DOHH2 (cell line): ENCODE results near the gene ETV4.

ENCODE experiments used
- CTCF ChIP-seq: fragments of 200-600 bp; sonication (generic); IDR thresholded peaks from one replicate; pipeline ENCODE4 v1.5.1; 2014; ENCODE audit warnings: antibody characterized with exemption, mild to moderate bottlenecking, low read depth, low read length; ENCODE audit not compliant: poor library complexity, severe bottlenecking
- EZH2phosphoT487 ChIP-seq: fragments of 200-600 bp; sonication (generic); IDR thresholded peaks from 2 replicates; pipeline ENCODE4 v1.6.1; 2017; ENCODE audit warnings: borderline replicate concordance, mild to moderate bottlenecking, antibody characterized with exemption, low read length, moderate library complexity, mixed read lengths

GRCh38 chr17:43588121-43588520, 42.0 kb upstream of the ETV4 start:
- TF ChIP-seq CTCF, result no peak
- no peak for TF ChIP-seq EZH2phosphoT487
